ENCODE measurements around the gene AMZ1. TPM values are rescaled to one million over a fixed set of nuclear protein-coding genes. Genes with fewer than 3 reads are reported as not detected.

Gene AMZ1
- total RNA-seq, 4 donors from 2014 or later = 0.19 to 1.1 TPM; not detected in 2

- ATAC-seq (ENCODE audit: low FRiP score) (no peak), DNase-seq (ENCODE audit: low spot score) (no peak)
- no peak for TF ChIP-seq CTCF (IDR thresholded peaks at IDR 0.05)
Observed at GRCh38 chr7:2646680-2647571, 41.1 kb upstream of the AMZ1 start.

GRCh38 chr7:2647594-2648172, 40.3 kb upstream of the AMZ1 start:
- ATAC-seq (ENCODE audit: low FRiP score) = no peak
- TF ChIP-seq CTCF (IDR thresholded peaks at IDR 0.05) = no peak
- DNase-seq (ENCODE audit: low spot score) = no peak

GRCh38 chr7:2649139-2649838, 38.7 kb upstream of the AMZ1 start:
- ATAC-seq (ENCODE audit: low FRiP score) (no peak), DNase-seq (ENCODE audit: low spot score) (no peak)
- no peak for TF ChIP-seq CTCF (IDR thresholded peaks at IDR 0.05)

GRCh38 chr7:2649991-2650390, 38.0 kb upstream of the AMZ1 start:
- no peak for ATAC-seq (ENCODE audit: low FRiP score)
- TF ChIP-seq CTCF (IDR thresholded peaks at IDR 0.05) = no peak
- DNase-seq (ENCODE audit: low spot score) = no peak

GRCh38 chr7:2650451-2650850, 37.6 kb upstream of the AMZ1 start:
- ATAC-seq (ENCODE audit: low FRiP score) (no peak), DNase-seq (ENCODE audit: low spot score) (no peak)
- TF ChIP-seq CTCF (IDR thresholded peaks at IDR 0.05) = no peak

GRCh38 chr7:2651336-2651735, 36.7 kb upstream of the AMZ1 start:
- no peak for TF ChIP-seq CTCF (IDR thresholded peaks at IDR 0.05)
- ATAC-seq (ENCODE audit: low FRiP score) (no peak), DNase-seq (ENCODE audit: low spot score) (no peak)

All from omental fat pad (tissue), 4 donors.